HFFc6 (cell line): ENCODE data around the gene PIAS4. TPM values are rescaled to one million over a fixed set of nuclear protein-coding genes. Genes with fewer than 3 reads are reported as not detected.

Source experiments
- DNase-seq: peaks from one replicate; pipeline ENCODE4 v3.0.0-alpha.2; 2018
- H3K27ac Mint-ChIP-seq: 2 replicates; pipeline ENCODE4 v1.8.0; 2020; ENCODE audit warnings: mild to moderate bottlenecking, mixed read lengths
- H3K27me3 Mint-ChIP-seq: 2 replicates; pipeline ENCODE4 v1.8.0; 2021; ENCODE audit warnings: mild to moderate bottlenecking, moderate library complexity, mixed read lengths; ENCODE audit not compliant: insufficient read depth
- H3K36me3 Mint-ChIP-seq: 2 replicates; pipeline ENCODE4 v1.8.0; 2021; ENCODE audit warnings: low read depth, mixed read lengths
- H3K4me1 Mint-ChIP-seq: 2 replicates; pipeline ENCODE4 v1.8.0; 2020; ENCODE audit warnings: low read depth, mixed read lengths
- H3K4me3 Mint-ChIP-seq: 2 replicates; pipeline ENCODE4 v1.8.0; 2020; ENCODE audit warnings: mild to moderate bottlenecking, moderate library complexity, mixed read lengths
- H3K9me3 Mint-ChIP-seq: 2 replicates; pipeline ENCODE4 v1.8.0; 2020; ENCODE audit warnings: mild to moderate bottlenecking, mixed read lengths
- total RNA-seq, 6 experiments: library from RNA; stranded (reverse); fragmentation: NEBNext Ultra II Directional; extraction: Animal tissue kit (Norgen Biotek cat#: 25700); gene quantifications; 2 replicates in 1 of 6; 3 replicates in 5 of 6; pipeline ENCODE4 v1.2.3, GENCODE V29; 2021
- TF ChIP-seq, protein P1 (sequence below): fragments of 200-600 bp; sonication (generic); IDR thresholded peaks from 2 replicates; pipeline ENCODE4 v1.5.0; 2021; ENCODE audit warnings: antibody characterized with exemption, mild to moderate bottlenecking

The PIAS4 gene
- total RNA-seq, 6 experiments from 2014 or later = 20.0 to 26.0 (median 23.3) TPM

DNA sequence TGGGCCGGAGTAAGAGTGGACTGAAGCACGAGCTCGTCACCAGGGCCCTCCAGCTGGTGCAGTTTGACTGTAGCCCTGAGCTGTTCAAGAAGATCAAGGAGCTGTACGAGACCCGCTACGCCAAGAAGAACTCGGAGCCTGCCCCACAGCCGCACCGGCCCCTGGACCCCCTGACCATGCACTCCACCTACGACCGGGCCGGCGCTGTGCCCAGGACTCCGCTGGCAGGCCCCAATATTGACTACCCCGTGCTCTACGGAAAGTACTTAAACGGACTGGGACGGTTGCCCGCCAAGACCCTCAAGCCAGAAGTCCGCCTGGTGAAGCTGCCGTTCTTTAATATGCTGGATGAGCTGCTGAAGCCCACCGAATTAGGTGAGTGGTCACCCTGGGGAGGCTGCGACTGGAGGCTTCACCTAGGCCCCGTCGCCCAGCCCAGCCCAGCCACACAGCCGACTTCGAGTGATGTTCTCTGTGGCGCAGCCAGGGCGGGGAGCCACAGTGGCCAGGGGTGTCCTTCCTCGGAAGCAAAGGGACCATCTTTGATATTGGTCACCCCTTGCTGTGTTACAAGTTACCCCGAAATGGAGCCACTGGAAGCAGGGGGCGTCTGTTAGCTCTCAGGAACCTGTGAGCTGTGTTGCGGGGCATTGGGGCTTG lies 5.6 kb downstream of the PIAS4 start:
- TF ChIP-seq, protein P1, sequence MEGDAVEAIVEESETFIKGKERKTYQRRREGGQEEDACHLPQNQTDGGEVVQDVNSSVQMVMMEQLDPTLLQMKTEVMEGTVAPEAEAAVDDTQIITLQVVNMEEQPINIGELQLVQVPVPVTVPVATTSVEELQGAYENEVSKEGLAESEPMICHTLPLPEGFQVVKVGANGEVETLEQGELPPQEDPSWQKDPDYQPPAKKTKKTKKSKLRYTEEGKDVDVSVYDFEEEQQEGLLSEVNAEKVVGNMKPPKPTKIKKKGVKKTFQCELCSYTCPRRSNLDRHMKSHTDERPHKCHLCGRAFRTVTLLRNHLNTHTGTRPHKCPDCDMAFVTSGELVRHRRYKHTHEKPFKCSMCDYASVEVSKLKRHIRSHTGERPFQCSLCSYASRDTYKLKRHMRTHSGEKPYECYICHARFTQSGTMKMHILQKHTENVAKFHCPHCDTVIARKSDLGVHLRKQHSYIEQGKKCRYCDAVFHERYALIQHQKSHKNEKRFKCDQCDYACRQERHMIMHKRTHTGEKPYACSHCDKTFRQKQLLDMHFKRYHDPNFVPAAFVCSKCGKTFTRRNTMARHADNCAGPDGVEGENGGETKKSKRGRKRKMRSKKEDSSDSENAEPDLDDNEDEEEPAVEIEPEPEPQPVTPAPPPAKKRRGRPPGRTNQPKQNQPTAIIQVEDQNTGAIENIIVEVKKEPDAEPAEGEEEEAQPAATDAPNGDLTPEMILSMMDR = no peak
- peaks cover 9% of the 10 kb centered on the region for H3K27me3 Mint-ChIP-seq

DNA sequence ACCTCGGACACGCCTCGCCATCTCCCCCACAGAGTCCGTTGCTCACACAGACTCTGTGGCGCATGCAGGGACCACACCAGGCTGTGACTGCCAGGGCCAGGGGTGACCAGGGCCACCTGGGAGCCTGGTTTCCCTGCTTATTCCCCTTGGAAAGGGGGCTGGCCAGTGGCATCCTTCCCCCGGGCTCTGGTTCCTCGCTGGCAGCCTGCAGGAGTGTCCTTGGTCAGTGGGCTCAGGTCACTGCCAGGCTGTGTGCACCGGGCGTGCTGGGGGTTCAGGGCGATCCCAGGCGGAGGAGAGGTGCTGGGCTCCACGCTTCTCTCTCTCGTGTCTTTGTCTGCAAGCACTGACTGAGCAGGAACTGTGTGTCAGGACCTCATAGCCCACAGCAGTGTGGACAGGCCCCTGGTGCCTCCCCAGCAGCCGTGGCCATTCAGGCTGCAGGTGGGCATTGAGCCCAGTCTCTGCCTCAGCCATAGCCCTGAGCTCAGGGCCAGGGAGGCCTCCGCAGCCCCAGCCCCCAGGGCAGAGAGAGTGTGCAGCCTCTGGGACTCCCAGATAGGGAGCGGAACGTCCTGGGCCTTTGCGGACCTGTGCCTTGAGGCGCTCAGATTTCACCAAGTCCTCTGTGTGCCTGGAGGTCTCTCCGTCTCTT lies 6.5 kb downstream of the PIAS4 start:
- H3K27me3 Mint-ChIP-seq = peaks cover 8% of the 10 kb centered on the region
- no peak overlapping the region for H3K27ac Mint-ChIP-seq
- peaks cover 12% of the 10 kb centered on the region for H3K4me1 Mint-ChIP-seq
- H3K36me3 Mint-ChIP-seq = no peaks in the 10 kb centered on the region
- no peak overlapping the region for H3K4me3 Mint-ChIP-seq
- TF ChIP-seq, protein P1 = no peak
- no peaks in the 10 kb centered on the region for H3K9me3 Mint-ChIP-seq
- DNase-seq = no peak

More for the DNA sequence above, 5.6 kb downstream of the PIAS4 start:
- Mint-ChIP-seq H3K27ac (no peak overlapping the region), H3K9me3 (no peaks in the 10 kb centered on the region), H3K36me3 (no peaks in the 10 kb centered on the region), H3K4me1 (peaks cover 19% of the 10 kb centered on the region), H3K4me3 (no peak overlapping the region)
- DNase-seq = no peak

DNA sequence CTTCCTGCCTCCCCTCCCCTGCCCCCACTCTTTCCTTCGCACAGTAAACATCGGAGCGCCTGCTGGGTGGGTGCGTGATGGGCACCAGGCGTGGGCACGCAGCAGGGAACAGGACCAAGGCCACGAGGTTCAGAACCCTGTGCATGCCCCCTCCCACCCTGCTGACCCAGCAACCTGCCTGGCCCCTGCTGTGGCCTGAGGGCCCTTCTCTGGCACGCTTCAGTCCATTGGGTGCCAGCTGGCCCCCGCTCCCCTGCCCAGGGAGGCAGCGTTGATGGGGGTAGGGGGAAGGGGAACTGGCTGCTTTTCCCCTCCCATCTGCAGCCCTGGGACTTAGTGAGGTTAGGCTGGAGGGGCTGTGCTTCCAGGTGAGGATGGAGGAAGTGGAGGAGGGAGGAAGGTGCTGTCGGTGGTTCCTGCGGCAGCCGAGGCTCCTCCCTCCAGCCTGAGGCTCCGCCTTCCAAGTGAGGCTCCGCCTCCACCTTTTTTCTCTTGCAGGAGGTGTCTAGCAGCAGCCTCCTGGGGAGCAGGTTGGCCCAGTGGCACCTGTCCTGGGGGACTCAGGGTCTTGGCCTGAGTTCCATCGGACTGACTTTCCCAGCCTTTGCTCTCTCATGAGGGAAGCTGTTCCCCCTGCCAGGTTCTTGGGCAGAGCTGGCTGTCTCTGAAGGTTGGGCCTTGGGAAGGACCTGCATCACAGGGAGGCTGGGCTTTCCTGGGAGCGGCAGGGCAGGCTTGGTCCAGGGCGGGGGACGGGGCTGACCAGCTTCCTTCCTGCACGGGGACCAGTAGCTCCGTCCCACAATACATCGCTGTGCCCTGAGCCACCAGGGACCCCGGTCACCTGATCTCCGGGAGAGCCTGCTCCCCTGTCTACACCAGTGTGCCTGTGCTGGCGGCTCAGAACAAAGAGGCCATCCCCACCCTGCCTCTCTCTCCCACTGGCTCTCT lies 7.3 kb downstream of the PIAS4 start:
- Mint-ChIP-seq H3K4me3 (no peak overlapping the region), H3K27me3 (peaks cover 7% of the 10 kb centered on the region), H3K27ac (no peak overlapping the region), H3K4me1 (peaks cover 4% of the 10 kb centered on the region), H3K36me3 (no peaks in the 10 kb centered on the region), H3K9me3 (no peaks in the 10 kb centered on the region)
- no peak for DNase-seq
- TF ChIP-seq, protein P1 = no peak

DNA sequence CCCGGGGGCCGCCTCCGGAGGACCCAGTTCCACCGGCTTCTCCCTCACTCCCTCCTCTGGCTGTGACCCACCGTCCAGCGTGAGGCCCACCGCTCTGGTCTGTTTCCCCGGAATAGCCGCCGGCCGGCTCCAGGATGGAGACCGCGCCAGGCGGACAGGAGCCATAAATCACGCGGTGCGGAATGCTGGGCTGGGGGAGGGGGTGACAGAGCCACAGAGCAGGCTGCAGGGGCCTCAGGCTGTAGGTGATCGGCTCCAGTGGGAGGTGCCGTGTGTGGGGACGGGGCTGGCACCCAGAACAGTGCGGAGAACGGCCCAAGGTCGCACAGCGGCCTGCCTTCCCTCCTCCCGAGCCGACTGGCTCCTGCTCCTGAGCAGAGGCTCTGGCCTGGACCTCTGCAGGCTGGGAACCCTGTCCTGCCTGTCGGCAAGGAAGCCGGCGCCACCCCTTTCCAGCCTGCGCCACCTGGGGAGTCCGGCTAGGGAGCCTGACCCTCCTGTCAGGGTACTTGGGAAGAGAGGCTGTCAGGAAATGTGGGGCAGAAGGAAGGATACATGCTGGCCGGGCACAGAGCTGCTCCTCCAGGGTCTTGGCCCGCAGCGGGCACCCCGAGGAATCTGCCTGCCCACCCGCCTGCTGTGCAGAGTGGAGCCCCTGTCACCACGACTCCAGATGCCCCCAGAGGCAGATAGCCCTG lies 8.3 kb downstream of the PIAS4 start:
- H3K4me1 Mint-ChIP-seq = no peaks in the 10 kb centered on the region; the same call in 1 of the 2 replicates
- DNase-seq = no peak
- H3K27ac Mint-ChIP-seq = no peak overlapping the region
- no peaks in the 10 kb centered on the region for H3K9me3 Mint-ChIP-seq
- H3K27me3 Mint-ChIP-seq = peaks cover 7% of the 10 kb centered on the region
- no peaks in the 10 kb centered on the region for H3K36me3 Mint-ChIP-seq
- TF ChIP-seq, protein P1 = no peak
- no peak overlapping the region for H3K4me3 Mint-ChIP-seq

DNA sequence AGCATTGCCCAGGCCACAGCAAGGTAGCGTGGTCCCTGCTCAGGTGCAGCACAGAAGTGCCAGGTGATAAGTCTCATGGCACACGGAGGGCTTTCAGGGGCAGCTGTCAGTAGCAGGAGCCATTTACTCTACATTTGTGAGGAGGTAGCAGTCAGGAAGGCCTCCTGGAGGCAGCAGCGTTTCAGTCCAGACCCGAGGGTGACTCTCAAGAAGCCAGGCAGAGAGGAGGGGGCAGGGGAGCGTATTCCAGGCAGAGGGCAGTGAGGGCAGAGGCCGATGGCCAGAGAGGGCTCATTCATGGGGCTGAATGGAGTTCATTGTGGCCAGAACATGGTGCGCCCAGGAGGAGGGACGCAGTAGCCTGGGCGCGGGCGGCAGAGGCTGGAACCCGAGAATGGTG lies 8.9 kb downstream of the PIAS4 start:
- no peak for DNase-seq
- Mint-ChIP-seq H3K4me3 (no peak overlapping the region), H3K27ac (no peak overlapping the region), H3K9me3 (no peaks in the 10 kb centered on the region), H3K4me1 (no peaks in the 10 kb centered on the region), H3K36me3 (no peaks in the 10 kb centered on the region), H3K27me3 (peaks cover 7% of the 10 kb centered on the region)
- TF ChIP-seq, protein P1 = no peak
